AG04450 (cell line): ENCODE data around the gene VPS13C. TPM values are rescaled to one million over a fixed set of nuclear protein-coding genes. Genes with fewer than 3 reads are reported as not detected.

ENCODE experiments used
- CTCF ChIA-PET: fragments of 300-600, 350-600 bp; formaldehyde crosslinking; extraction: SDS; loops from one replicate; lab custom pipeline; 2022; ENCODE audit warnings: antibody characterized with exemption, inconsistent platforms; lab: Charles Lee
- POLR2A ChIA-PET: fragments of 350-600 bp; formaldehyde crosslinking; extraction: SDS; loops from one replicate; lab custom pipeline; 2021; ENCODE audit warnings: antibody characterized with exemption, inconsistent platforms; lab: Yijun Ruan, JAX
- DNase-seq: peaks from one replicate; pipeline ENCODE4 v3.0.0-alpha.2; 2011; ENCODE audit warnings: low read depth, low spot score
- H3K27ac ChIP-seq: one replicate; pipeline ENCODE4 v1.5.1; 2012; ENCODE audit warnings: low read depth, low read length, control low read depth
- H3K27me3 ChIP-seq: one replicate; pipeline ENCODE4 v1.6.0; 2012; ENCODE audit warnings: low read length; ENCODE audit not compliant: control insufficient read depth, insufficient read depth
- H3K4me3 ChIP-seq: 2 replicates; pipeline ENCODE4 v1.5.1; 2011; ENCODE audit warnings: mild to moderate bottlenecking, low read depth, low read length, control low read depth
- H3K9me3 ChIP-seq: 2 replicates; pipeline ENCODE4 v1.5.1; 2012; ENCODE audit warnings: low read length; ENCODE audit not compliant: control insufficient read depth, insufficient read depth
- CTCF ChIP-seq: IDR thresholded peaks from 2 replicates; pipeline ENCODE4 v1.5.1; 2011; ENCODE audit warnings: low read depth, low read length, control low read depth, inconsistent platforms
- polyA plus RNA-seq: library from polyadenylated mRNA; depleted of rRNA; stranded (reverse); fragments of >200 nt; gene quantifications from 2 replicates; pipeline ENCODE4 v1.2.3, GENCODE V29; 2011

VPS13C gene
- polyA plus RNA-seq, 1 experiment: 17.8 TPM

- POLR2A ChIA-PET: no interaction called here
- Histone ChIP-seq H3K27me3 (peaks cover 3% of the 10 kb centered on the region), H3K4me3 (no peak overlapping the region), H3K9me3 (no peaks in the 10 kb centered on the region), H3K27ac (no peak overlapping the region)
- no peak for TF ChIP-seq CTCF
- no peak for DNase-seq
- CTCF ChIA-PET: interaction anchor here (1.2 kb wide), 1 partner anchor 8 kb away, joined by 5 read pairs; no protein-coding TSS in a partner anchor
These were observed 233.1 kb downstream of the VPS13C start for GRCh38 chr15:61827131-61827530.

DNA sequence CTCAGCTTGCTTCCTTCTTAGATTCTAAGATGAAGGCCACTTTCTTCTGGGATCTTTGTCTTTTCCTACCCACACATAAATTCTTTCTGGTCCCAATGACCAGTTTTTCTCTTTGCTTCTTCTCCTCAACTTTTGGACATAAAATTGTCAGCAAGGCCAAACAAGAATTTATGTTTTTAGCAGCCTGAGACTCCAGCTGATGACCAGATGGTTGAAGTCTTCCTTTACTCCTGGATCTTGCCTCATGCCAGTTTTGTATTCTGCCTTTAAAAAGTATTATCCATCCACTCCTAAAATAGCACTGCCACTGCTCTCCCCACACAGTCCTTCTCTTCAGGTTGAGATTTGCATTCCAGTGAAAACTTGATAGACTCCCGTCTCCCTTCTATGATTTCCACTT lies 236.0 kb downstream of the VPS13C start:
- DNase-seq: no peak
- Histone ChIP-seq H3K9me3 (no peaks in the 10 kb centered on the region), H3K27ac (no peak overlapping the region), H3K27me3 (peaks cover 3% of the 10 kb centered on the region), H3K4me3 (no peak overlapping the region)
- ChIA-PET CTCF (no interaction called here), POLR2A (no interaction called here)
- no peak for TF ChIP-seq CTCF

GRCh38 chr15:61822511-61822910 lies 237.7 kb downstream of the VPS13C start:
- no peak for DNase-seq
- CTCF ChIA-PET: interaction anchor here (1.8 kb wide), 1 partner anchor 12 kb away, joined by 22 read pairs; no protein-coding TSS in a partner anchor
- Histone ChIP-seq H3K27me3 (peaks cover 3% of the 10 kb centered on the region), H3K9me3 (no peaks in the 10 kb centered on the region), H3K27ac (no peak overlapping the region), H3K4me3 (no peak overlapping the region)
- POLR2A ChIA-PET: no interaction called here
- TF ChIP-seq CTCF: no peak

DNA sequence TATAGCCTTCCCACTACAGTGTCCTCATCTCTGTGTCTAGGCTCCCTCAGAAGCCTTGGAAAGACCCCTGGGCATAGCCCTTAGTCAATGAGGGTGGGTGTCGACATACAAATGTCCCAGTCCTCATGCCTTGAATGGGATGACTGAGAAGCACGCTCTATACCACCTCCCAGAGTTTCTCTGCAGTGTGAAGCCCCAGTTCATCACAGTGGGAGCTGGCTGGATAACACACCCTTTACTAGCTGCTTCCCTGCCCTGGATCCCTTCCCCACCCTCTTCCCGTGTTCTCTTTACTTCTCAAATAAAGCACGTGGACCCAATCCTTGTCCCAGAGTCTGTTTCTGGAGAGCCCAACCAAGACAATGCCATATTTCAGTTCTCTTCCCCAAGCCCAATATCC lies 239.3 kb downstream of the VPS13C start:
- POLR2A ChIA-PET: no interaction called here
- no peak for DNase-seq
- Histone ChIP-seq H3K4me3 (no peak overlapping the region), H3K9me3 (no peaks in the 10 kb centered on the region), H3K27me3 (peaks cover 2% of the 10 kb centered on the region), H3K27ac (no peak overlapping the region)
- no peak for TF ChIP-seq CTCF
- CTCF ChIA-PET: interaction anchor here (1.8 kb wide), 1 partner anchor 13 kb away, joined by 8 read pairs; no protein-coding TSS in a partner anchor

DNA sequence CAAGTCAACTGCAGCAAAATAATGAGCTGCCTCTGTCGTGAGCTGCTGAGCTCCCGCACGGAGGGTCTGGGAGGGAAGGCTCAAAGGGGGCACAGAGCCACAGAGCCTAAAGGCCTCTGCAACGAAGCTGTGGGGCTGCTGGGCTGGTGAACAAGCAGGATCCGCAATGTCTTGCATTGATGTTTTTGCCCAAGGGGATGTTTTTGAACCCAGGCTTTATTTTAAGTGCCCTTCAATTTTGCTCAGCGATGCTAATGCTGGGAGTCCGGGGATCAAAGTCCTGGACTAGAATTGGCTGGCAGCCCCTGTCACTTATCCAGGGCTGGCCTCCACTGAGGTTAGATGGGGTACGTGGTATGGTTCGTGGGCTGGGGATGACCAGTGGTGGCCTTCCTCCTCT lies 240.0 kb downstream of the VPS13C start:
- DNase-seq: no peak
- CTCF ChIA-PET: interaction anchor here (1.8 kb wide), 1 partner anchor 14 kb away, joined by 8 read pairs; no protein-coding TSS in a partner anchor
- Histone ChIP-seq H3K27me3 (peaks cover 2% of the 10 kb centered on the region), H3K4me3 (no peak overlapping the region), H3K27ac (no peak overlapping the region), H3K9me3 (no peaks in the 10 kb centered on the region)
- no peak for TF ChIP-seq CTCF
- POLR2A ChIA-PET: no interaction called here
